Kidney (tissue), 14 donors: Measurements from ENCODE around the gene RTL1. TPM values are rescaled to one million over a fixed set of nuclear protein-coding genes. Genes with fewer than 3 reads are reported as not detected.

ENCODE experiments used
- DNase-seq, 5 donors: peaks; one replicate each; pipeline ENCODE4 v3.0.0-alpha.2; 2013 to 2020
- FAIRE-seq: peaks from 2 replicates; lab custom pipeline; 2012; peaks lifted over from hg19 to GRCh38; lab: Jason Lieb, UNC
- H3K27ac ChIP-seq, 2 donors: one replicate each; pipeline ENCODE4 v1.7.0; 2013; ENCODE audit warnings: low read depth in 2 of 2, low read length in 2 of 2, inconsistent platforms in 1 of 2
- H3K27me3 ChIP-seq: one replicate; pipeline ENCODE4 v1.7.1; 2013; ENCODE audit warnings: low read length, inconsistent platforms; ENCODE audit not compliant: control insufficient read depth, insufficient read depth
- H3K36me3 ChIP-seq, 3 donors: one replicate each; pipeline versions ENCODE4 v1.7.0 to v1.7.1; 2013; ENCODE audit warnings: low read length in 3 of 3, control low read depth in 1 of 3, inconsistent platforms in 1 of 3; ENCODE audit not compliant: insufficient read depth in 3 of 3, control insufficient read depth in 2 of 3
- H3K4me1 ChIP-seq, 3 donors: one replicate each; pipeline versions ENCODE4 v1.7.0 to v1.7.1; 2013; ENCODE audit warnings: low read length in 3 of 3, inconsistent platforms in 1 of 3, low read depth in 1 of 3; ENCODE audit not compliant: control insufficient read depth in 2 of 3, insufficient read depth in 2 of 3
- H3K4me3 ChIP-seq, 3 donors: one replicate each; pipeline versions ENCODE4 v1.7.0 to v1.8.1; 2013; ENCODE audit warnings: low read length in 3 of 3, control low read depth in 1 of 3, inconsistent platforms in 1 of 3
- H3K9ac ChIP-seq, 3 donors: one replicate each; pipeline versions ENCODE4 v1.7.0 to v1.7.1; 2013; ENCODE audit warnings: low read length in 3 of 3, control low read depth in 1 of 3, inconsistent platforms in 1 of 3
- H3K9me3 ChIP-seq, 3 donors: one replicate each; pipeline versions ENCODE4 v1.7.0 to v1.7.1; 2013; ENCODE audit warnings: low read length in 3 of 3, control low read depth in 1 of 3, inconsistent platforms in 1 of 3; ENCODE audit not compliant: control insufficient read depth in 2 of 3, insufficient read depth in 1 of 3
- intact Hi-C: fragments of 100-400 bp; cut with DNase I; formaldehyde crosslinking; loops from one replicate; pipeline ENCODE4 v1.11.1; 2022
- polyA plus RNA-seq: library from polyadenylated mRNA; stranded (reverse); fragments of 350-450 nt; fragmentation: Illumina TruSeq; extraction: RNeasy Lipid Tissue Mini Kit (QIAGEN cat#74804); gene quantifications from one replicate; pipeline ENCODE4 v1.2.3, GENCODE V29; 2014; ENCODE audit warnings: low read depth, low replicate concordance; ENCODE audit not compliant: insufficient read depth
- total RNA-seq: library from RNA; stranded (reverse); fragmentation: NEBNext Ultra II Directional; extraction: Animal tissue kit (Norgen Biotek cat#: 25700); gene quantifications from one replicate; pipeline ENCODE4 v1.2.1, GENCODE V29; 2021
- TF ChIP-seq, protein P1 (sequence below): IDR thresholded peaks from 3 replicates; pipeline ENCODE4 v1.5.1; 2012; ENCODE audit warnings: mild to moderate bottlenecking, moderate library complexity, borderline replicate concordance; ENCODE audit not compliant: insufficient read depth; ENCODE audit errors: extremely low read depth
- donor health status: control.
- donor health status: control.
- donor health status: control.
- donor health status: control.
- donor health status: control.
- donor health status: DM: yes; HTN: yes; CAD: no.
- donor health status: Normal renal cell carcinoma (clear cell type).

The RTL1 gene
- total and polyA plus RNA-seq, 2 donors from 2014 or later: not detected

DNA sequence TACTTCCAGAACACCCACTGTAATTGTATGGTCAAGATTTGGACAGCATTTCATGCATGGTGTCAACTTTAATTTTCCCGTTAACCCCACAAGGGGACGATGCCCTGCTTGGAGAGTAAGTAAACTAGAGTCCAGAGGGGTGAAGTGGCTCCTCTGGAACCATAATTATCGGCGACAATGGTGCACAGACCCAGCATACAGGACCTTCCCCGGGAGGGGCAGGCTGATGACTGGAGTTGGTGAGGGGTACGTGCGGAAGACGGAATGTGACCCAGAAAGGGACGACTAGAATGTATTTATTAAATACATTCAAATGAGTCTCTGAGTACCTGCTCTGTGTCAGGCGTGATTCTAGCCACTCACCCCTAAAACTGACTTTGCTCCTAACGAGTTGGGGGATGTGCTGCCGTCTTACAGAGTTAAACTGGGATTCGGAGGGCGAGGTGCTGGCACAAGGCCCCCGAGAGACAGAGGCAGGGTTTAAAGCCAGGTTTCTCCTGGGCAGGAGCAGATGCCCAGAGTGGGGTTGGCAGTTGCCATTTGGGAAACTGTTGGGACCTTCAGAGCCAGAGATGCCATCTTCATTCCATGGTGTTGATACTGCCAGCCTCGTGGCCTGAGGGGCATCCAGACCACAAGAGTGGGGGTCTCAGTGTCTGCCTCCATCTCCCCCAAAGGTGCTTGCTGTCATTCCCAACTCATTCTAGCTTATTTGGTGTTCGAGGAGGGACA lies 10.9 kb downstream of the RTL1 start:
- Histone ChIP-seq H3K4me3 (no peak overlapping the region), H3K9ac (no peak overlapping the region), H3K36me3 (no peaks in the 10 kb centered on the region), H3K9me3 (no peaks in the 10 kb centered on the region), H3K27ac (no peak overlapping the region), H3K27me3 (no peaks in the 10 kb centered on the region), H3K4me1 (no peaks in the 10 kb centered on the region)
- intact Hi-C loops: no loop called here
- DNase-seq (peak in 2 of 5 donors; percentile 19 to 24), FAIRE-seq (no peak)
- TF ChIP-seq, protein P1, sequence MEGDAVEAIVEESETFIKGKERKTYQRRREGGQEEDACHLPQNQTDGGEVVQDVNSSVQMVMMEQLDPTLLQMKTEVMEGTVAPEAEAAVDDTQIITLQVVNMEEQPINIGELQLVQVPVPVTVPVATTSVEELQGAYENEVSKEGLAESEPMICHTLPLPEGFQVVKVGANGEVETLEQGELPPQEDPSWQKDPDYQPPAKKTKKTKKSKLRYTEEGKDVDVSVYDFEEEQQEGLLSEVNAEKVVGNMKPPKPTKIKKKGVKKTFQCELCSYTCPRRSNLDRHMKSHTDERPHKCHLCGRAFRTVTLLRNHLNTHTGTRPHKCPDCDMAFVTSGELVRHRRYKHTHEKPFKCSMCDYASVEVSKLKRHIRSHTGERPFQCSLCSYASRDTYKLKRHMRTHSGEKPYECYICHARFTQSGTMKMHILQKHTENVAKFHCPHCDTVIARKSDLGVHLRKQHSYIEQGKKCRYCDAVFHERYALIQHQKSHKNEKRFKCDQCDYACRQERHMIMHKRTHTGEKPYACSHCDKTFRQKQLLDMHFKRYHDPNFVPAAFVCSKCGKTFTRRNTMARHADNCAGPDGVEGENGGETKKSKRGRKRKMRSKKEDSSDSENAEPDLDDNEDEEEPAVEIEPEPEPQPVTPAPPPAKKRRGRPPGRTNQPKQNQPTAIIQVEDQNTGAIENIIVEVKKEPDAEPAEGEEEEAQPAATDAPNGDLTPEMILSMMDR: no peak

- FAIRE-seq (no peak), DNase-seq (peak in 2 of 5 donors; percentile 28 to 56)
- Histone ChIP-seq H3K36me3 (no peaks in the 10 kb centered on the region), H3K27ac (no peak overlapping the region), H3K9ac (no peak overlapping the region), H3K4me3 (no peak overlapping the region), H3K27me3 (no peaks in the 10 kb centered on the region), H3K4me1 (no peaks in the 10 kb centered on the region), H3K9me3 (no peaks in the 10 kb centered on the region)
- intact Hi-C loops: no loop called here
- TF ChIP-seq, protein P1: no peak
Observed at GRCh38 chr14:100891501-100892445, 11.7 kb downstream of the RTL1 start.

- DNase-seq: peak in 2 of 5 donors; percentile 24 to 45
- Histone ChIP-seq H3K27ac (no peak overlapping the region), H3K4me1 (no peaks in the 10 kb centered on the region), H3K4me3 (no peak overlapping the region), H3K9ac (no peak overlapping the region), H3K36me3 (no peaks in the 10 kb centered on the region), H3K27me3 (no peaks in the 10 kb centered on the region), H3K9me3 (no peaks in the 10 kb centered on the region)
- intact Hi-C loops: no loop called here
- no peak for FAIRE-seq
- TF ChIP-seq, protein P1: no peak
Observed at GRCh38 chr14:100891051-100891450, 12.5 kb downstream of the RTL1 start.
